Muscle layer of duodenum (tissue), 2 donors: Measurements from ENCODE around the gene ZFY.
A peak's percentile ranks its signal among the peaks of the same experiment; 100 is the strongest.
"Not testable (repeated sequence)": the region's sequence is repeated elsewhere in the genome, so short reads cannot be mapped to it uniquely, and the experiment has no call there.

ENCODE experiments used
- H3K27ac ChIP-seq: one replicate; pipeline ENCODE4 v1.7.0; 2013; ENCODE audit warnings: mild to moderate bottlenecking, low read length
- H3K27me3 ChIP-seq: one replicate; pipeline ENCODE4 v1.7.0; 2013; ENCODE audit warnings: low read depth, mild to moderate bottlenecking, control low read depth, low read length
- H3K36me3 ChIP-seq, 2 donors: one replicate each; pipeline ENCODE4 v1.7.0; 2013; ENCODE audit warnings: low read length in 2 of 2, control low read depth in 1 of 2, mild to moderate bottlenecking in 1 of 2; ENCODE audit not compliant: insufficient read depth in 2 of 2, control insufficient read depth in 1 of 2
- H3K4me1 ChIP-seq, 2 donors: one replicate each; pipeline ENCODE4 v1.7.0; 2013; ENCODE audit warnings: low read length in 2 of 2, mild to moderate bottlenecking in 2 of 2, control low read depth in 1 of 2, moderate library complexity in 1 of 2; ENCODE audit not compliant: insufficient read depth in 2 of 2, control insufficient read depth in 1 of 2
- H3K4me3 ChIP-seq, 2 donors: one replicate each; pipeline ENCODE4 v1.7.0; 2013; ENCODE audit warnings: low read length in 2 of 2, low read depth in 1 of 2, mild to moderate bottlenecking in 1 of 2
- H3K9me3 ChIP-seq, 2 donors: one replicate each; pipeline ENCODE4 v1.7.0; 2013; ENCODE audit warnings: low read length in 2 of 2, control low read depth in 1 of 2, mild to moderate bottlenecking in 1 of 2; ENCODE audit not compliant: control insufficient read depth in 1 of 2
- donor health status: healthy.

The ZFY gene

DNA sequence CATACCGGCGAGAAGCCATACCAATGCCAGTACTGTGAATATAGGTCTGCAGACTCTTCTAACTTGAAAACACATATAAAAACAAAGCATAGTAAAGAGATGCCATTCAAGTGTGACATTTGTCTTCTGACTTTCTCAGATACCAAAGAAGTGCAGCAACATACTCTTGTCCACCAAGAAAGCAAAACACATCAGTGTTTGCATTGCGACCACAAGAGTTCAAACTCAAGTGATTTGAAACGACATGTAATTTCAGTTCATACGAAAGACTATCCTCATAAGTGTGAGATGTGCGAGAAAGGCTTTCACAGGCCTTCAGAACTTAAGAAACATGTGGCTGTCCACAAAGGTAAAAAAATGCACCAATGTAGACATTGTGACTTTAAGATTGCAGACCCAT is 44.1 kb downstream of the ZFY start:
- Histone ChIP-seq H3K27ac (no peak overlapping the region), H3K4me3 (no peak overlapping the region), H3K4me1 (no peaks in the 10 kb centered on the region), H3K9me3 (no peaks in the 10 kb centered on the region), H3K27me3 (no peaks in the 10 kb centered on the region), H3K36me3 (peaks cover 0 to 21% of the 10 kb centered on the region in 2 donors)

DNA sequence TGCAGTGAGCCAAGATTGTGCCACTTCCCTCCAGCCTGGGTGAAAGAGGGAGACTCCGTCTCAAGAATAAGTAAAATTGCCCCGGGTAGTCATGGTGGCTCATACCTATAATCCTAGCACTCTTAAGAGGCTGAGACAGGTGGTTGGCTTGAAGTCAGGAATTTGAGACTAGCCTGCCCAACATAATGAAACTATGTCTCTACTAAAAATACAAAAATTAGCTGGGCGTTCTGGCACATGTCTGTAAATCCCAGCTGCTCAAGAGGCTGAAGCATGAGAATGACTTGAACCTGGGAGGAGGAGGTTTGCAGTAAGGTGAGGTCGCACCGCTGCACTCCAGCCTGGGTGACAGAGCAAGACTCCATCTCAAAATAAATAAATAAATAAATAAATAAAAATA is 49.3 kb downstream of the ZFY start:
- Histone ChIP-seq H3K4me1 (no peaks in the 10 kb centered on the region), H3K27me3 (no peaks in the 10 kb centered on the region), H3K9me3 (no peaks in the 10 kb centered on the region), H3K36me3 (peaks cover 0 to 5% of the 10 kb centered on the region in 2 donors), H3K27ac (no peak overlapping the region), H3K4me3 (no peak overlapping the region)

DNA sequence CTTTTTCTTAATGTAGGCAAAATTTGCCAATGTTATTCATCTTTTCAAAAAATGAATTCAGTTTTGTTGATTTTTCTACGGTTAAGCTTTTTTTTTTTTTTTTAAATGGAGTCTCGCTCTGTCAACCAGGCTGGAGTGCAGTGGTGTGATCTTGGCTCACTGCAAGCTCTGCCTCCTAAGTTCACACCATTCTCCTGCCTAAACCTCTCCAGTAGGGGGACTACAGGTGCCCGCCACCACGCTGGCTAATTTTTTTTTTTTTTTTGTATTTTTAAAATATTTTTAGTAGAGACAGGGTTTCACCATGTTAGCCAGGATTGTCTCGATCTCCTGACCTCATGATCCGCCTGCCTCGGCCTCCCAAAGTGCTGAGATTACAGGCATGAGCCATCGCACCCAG is 52.0 kb downstream of the ZFY start:
- not testable (repeated sequence) for H3K9me3 ChIP-seq, H3K4me3 ChIP-seq, H3K4me1 ChIP-seq, H3K27ac ChIP-seq, H3K27me3 ChIP-seq, H3K36me3 ChIP-seq

DNA sequence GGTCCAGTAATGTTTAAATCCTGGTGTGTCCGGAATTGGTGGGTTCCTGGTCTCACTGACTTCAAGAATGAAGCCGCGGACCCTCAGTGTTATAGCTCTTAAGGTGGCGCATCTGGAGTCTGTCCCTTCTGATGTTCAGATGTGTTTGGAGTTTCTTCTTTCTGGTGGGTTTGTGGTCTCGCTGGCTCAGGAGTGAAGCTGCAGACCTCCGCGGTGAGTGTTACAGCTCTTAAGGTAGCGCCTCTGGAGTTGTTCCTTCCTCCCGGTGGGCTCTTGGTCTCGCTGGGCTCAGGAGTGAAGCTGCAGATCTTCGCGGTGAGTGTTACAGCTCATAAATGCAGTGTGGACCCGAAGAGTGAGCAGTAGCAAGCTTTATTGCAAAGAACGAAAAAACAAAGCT is 62.2 kb downstream of the ZFY start:
- H3K4me3 ChIP-seq, H3K9me3 ChIP-seq: not testable (repeated sequence)

DNA sequence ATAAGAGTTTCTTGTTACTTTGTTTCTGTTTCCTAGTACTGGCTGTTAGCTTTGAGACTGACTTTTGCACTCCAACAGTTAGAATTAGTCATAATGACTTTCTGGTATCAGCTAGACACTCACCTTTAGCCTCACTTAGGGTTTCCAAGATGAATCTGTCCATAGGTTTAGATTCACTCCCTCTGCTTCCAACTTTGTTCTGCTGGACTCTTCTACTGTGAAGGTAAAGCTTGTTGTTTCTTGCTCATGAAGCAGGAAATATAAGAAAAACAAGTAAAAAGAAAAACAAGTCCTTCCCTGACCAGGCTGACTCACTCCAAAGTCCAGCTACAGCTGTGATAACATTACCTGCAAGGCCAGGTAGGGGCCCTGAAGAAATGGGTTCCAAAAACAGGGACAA is 67.0 kb downstream of the ZFY start:
- H3K36me3 ChIP-seq, result no peaks in the 10 kb centered on the region
- peak overlapping the region; percentile 72 for H3K27ac ChIP-seq
- no peaks in the 10 kb centered on the region for H3K27me3 ChIP-seq
- no peaks in the 10 kb centered on the region for H3K9me3 ChIP-seq
- peaks cover 0 to 10% of the 10 kb centered on the region in 2 donors for H3K4me1 ChIP-seq
- H3K4me3 ChIP-seq, result peak overlapping the region; percentile 70 to 85

More for the DNA sequence above, 62.2 kb downstream of the ZFY start:
- not testable (repeated sequence) for H3K36me3 ChIP-seq, H3K4me1 ChIP-seq, H3K27ac ChIP-seq, H3K27me3 ChIP-seq

DNA sequence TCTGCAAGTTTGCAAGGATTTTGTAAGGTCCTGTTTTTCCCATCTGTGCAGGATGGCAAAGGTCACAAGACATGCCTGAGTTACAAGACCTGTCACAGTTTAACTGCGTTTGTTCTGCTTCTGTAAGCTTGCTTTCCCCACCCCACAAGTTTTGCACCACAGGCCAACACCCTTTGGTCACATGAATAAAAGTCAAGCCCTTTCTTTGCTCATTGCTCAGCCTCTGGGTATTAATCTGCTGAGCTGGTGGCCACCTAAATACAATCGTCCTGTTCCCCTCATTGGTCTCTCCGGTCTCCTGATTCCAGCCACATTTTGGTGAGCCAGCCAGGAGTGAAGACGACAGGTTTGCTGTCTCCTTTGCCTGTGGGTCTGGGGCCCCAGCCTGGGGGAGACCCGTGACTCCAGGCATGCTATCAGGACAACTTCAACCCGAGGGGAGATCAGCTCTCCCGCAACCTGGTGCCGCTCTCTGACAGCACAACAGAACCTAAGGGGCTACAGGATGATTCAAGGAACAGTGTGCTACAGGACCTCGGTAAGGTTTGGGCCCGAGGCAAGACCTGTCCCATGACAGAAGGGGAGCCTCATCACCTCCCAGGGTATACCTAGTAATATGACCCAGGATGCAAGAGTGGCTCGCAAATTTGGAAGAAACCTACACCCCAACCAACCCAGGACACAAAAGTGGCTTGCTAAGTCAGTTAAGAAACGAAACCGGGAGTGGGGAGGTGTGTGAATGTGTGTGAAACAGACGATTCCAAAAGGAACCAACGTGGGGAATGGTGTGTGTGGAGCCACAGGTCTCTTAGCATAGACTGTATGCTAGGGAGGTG is 67.7 kb downstream of the ZFY start:
- peak overlapping the region; percentile 90 for H3K27ac ChIP-seq

DNA sequence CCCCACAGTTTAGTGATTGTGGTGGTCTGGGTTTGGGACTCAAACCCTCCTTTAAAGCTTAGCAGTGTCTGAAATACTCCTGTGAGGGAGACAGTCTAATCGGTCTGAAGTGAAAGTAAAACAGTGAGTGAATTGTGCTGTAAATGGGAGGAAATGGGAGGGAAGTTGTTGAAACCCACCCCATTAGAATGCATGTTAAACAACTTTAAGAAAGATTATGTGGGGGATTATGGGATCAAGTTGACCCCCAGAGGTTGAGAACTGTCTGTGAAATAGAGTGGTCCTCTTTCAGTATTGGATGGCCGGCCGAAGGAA is 68.3 kb downstream of the ZFY start:
- peak overlapping the region; percentile 70 to 85 for H3K4me3 ChIP-seq
- H3K27me3 ChIP-seq, result no peaks in the 10 kb centered on the region
- H3K4me1 ChIP-seq, result peaks cover 0 to 10% of the 10 kb centered on the region in 2 donors
- H3K36me3 ChIP-seq, result no peaks in the 10 kb centered on the region
- H3K9me3 ChIP-seq, result no peaks in the 10 kb centered on the region
- H3K27ac ChIP-seq, result peak overlapping the region; percentile 90

More for the DNA sequence above, 67.7 kb downstream of the ZFY start:
- Histone ChIP-seq H3K4me3 (peak overlapping the region; percentile 70 to 85), H3K27me3 (no peaks in the 10 kb centered on the region), H3K36me3 (no peaks in the 10 kb centered on the region), H3K4me1 (peaks cover 0 to 10% of the 10 kb centered on the region in 2 donors), H3K9me3 (no peaks in the 10 kb centered on the region)

DNA sequence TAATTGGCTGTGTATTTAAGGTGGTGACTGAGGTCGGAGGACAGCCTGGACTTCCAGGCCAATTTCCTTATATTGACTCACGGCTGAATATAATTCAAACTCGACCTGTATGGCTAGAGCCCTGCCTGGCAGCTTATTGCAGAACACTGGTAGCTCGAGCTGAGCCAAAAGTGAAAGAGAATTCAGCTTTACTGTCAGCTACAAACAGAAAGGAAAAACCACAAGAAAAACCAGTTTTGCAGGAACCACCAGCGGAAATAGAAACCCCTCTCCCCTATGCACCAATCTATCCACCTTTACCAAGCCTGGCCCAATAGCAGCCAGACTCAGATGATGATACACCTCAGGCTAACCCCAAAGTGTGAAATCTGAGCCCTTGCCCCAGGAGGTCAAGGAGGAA is 68.7 kb downstream of the ZFY start:
- Histone ChIP-seq H3K9me3 (no peaks in the 10 kb centered on the region), H3K4me1 (peaks cover 0 to 10% of the 10 kb centered on the region in 2 donors), H3K4me3 (peak overlapping the region; percentile 70 to 85), H3K27ac (peak overlapping the region; percentile 90), H3K36me3 (no peaks in the 10 kb centered on the region), H3K27me3 (no peaks in the 10 kb centered on the region)

DNA sequence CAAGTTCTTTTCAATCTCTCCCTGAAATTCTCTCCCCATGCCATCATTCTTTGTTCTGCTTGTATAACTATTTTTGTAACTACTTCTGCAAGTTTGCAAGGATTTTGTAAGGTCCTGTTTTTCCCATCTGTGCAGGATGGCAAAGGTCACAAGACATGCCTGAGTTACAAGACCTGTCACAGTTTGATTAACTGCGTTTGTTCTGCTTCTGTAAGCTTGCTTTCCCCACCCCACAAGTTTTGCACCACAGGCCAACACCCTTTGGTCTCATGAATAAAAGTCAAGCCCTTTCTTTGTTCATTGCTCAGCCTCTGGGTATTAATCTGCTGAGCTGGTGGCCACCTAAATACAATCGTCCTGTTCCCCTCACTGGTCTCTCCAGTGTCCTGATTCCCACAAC is 70.8 kb downstream of the ZFY start:
- H3K27me3 ChIP-seq, H3K4me3 ChIP-seq, H3K36me3 ChIP-seq, H3K9me3 ChIP-seq, H3K27ac ChIP-seq, H3K4me1 ChIP-seq: not testable (repeated sequence)

DNA sequence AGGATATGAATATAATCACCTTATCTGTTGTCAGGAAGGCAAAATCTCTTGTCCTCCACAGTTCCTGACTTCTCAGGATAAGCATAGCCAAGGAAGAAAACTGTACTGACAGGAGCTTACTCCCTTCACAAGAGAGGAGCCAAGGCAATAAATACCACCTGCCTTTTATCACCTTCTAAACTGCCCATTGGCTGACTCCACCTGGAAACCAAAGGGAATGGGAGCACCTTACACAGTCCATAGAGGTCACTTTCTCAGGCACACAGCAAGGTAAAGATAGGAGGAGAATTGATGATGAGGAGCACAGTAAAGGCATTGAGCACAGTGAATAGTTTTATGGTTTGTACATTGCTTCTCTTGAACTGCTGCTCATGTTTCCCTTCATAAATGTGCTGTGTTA is 72.8 kb downstream of the ZFY start:
- Histone ChIP-seq H3K36me3 (no peaks in the 10 kb centered on the region), H3K4me3 (no peak overlapping the region), H3K27ac (no peak overlapping the region), H3K27me3 (no peaks in the 10 kb centered on the region), H3K4me1 (peaks cover 0 to 10% of the 10 kb centered on the region in 2 donors), H3K9me3 (no peaks in the 10 kb centered on the region)

DNA sequence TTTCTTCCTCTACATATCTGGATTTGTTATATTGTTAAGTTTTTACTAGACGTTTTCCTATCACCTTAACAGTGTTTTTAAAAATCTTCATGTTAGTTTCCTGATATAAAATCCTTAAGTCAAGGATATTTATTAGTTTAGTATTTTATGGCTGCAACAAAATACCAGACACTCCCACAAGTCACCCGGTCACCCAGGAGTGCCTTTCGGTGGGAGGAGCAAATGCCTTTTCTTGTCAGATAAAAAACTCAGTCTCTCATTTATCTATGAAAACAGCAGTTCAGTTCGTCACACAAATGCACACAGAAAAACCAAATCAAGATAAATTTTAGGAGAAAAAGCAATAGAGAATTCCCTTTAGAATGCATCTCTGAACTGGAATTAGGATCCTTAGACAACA is 77.0 kb downstream of the ZFY start:
- no peaks in the 10 kb centered on the region for H3K27me3 ChIP-seq
- H3K36me3 ChIP-seq, result no peaks in the 10 kb centered on the region
- H3K27ac ChIP-seq, result no peak overlapping the region
- H3K9me3 ChIP-seq, result no peaks in the 10 kb centered on the region
- no peaks in the 10 kb centered on the region for H3K4me1 ChIP-seq
- no peak overlapping the region for H3K4me3 ChIP-seq

DNA sequence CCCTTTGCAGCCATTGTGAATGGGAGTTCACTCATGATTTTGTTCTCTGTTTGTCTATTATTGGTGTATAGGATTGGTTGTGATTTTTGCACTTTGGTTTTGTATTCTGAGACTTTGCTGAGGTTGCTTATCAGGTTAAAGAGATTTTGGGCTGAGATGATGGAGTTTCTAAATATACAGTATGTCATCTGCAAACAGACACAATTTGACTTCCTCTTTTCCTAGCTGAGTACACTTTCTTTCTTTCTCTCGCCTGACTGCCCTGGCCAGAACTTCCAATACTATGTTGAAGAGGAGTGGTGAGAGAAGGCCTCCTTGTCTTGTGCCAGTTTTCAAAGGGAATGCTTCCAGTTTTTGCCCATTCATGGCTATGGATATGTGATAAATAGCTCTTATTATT is 81.4 kb downstream of the ZFY start:
- no peaks in the 10 kb centered on the region for H3K9me3 ChIP-seq
- H3K27ac ChIP-seq, result no peak overlapping the region
- no peaks in the 10 kb centered on the region for H3K4me1 ChIP-seq
- H3K27me3 ChIP-seq, result no peaks in the 10 kb centered on the region
- H3K36me3 ChIP-seq, result no peaks in the 10 kb centered on the region
- H3K4me3 ChIP-seq, result no peak overlapping the region
